Activated CD8-positive, alpha-beta memory T cell treated with anti-CD3 and anti-CD28 coated beads, Interleukin-2, amount 50 U/mL, for 24 hours (primary cell): ENCODE results near the gene KCNIP3.
A peak's percentile ranks its signal among the peaks of the same experiment; 100 is the strongest.
"Not testable (repeated sequence)": the region's sequence is repeated elsewhere in the genome, so short reads cannot be mapped to it uniquely, and the experiment has no call there.

ENCODE experiments used
- DNase-seq: peaks from one replicate; pipeline ENCODE4 v3.0.0-alpha.2; 2020; ENCODE audit errors: extremely low read depth

Gene KCNIP3

DNA sequence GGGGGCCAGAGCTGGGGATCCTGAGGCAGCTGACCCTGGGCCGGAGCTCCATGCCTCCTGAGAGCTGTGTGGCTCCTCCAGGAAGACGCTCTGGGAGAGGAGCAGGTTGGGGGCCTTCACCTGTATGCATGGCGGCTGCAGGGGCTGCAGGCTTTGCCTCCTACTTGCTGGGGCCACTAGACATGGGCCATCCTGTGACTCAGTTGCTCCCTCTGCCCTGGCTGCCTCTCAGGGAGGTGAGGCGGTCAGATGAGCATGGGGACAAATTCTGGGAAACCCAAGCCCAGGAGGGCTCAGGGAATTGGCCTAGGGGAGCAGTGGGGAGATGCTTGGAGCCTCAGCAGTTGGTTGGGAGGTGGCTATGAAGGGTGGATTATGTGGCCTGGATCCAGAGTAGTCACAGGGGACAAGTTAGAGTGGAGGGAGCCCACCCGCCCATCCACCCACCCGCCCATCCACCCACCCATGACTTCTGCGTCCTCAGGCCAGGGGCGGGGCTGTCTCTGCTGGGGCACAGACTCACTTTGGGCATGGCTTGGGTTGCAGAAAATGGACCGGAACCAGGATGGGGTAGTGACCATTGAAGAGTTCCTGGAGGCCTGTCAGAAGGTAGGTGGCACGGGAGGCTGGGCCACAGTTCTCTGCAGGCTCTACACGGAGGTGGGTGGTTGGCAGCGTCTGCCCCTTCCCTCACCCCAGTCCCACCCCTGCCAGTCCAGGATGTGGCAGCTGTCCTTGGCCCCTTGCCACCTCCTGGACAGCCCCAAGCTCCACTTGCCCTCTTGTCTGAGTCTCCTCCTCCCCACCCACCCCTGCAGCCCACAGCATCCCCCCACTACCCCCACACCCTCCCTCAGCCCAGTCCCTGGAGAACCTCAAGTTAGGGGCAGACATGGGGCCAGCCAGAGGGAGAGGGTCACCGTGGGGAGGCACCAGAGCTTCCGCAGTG lies 85.8 kb downstream of the KCNIP3 start:
- no peak for DNase-seq

DNA sequence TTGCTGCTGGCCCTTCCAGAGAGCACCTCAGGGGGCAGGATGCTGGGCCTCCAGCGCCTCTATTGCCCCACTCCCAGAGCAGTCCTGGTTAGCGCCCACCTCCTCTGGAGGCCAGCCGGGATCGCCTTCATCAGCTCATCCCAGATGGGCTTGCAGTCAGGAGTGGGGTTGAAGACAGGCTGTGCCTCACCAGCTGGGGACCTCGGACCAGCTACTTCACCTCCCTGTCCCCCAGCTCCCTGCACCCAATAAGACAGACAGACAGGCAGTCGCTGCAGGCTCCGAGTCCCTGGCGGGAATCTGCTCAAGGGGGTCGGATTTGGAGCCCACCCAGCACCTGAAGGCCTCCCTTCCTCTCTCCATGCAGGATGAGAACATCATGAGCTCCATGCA lies 86.5 kb downstream of the KCNIP3 start:
- no peak for DNase-seq

DNA sequence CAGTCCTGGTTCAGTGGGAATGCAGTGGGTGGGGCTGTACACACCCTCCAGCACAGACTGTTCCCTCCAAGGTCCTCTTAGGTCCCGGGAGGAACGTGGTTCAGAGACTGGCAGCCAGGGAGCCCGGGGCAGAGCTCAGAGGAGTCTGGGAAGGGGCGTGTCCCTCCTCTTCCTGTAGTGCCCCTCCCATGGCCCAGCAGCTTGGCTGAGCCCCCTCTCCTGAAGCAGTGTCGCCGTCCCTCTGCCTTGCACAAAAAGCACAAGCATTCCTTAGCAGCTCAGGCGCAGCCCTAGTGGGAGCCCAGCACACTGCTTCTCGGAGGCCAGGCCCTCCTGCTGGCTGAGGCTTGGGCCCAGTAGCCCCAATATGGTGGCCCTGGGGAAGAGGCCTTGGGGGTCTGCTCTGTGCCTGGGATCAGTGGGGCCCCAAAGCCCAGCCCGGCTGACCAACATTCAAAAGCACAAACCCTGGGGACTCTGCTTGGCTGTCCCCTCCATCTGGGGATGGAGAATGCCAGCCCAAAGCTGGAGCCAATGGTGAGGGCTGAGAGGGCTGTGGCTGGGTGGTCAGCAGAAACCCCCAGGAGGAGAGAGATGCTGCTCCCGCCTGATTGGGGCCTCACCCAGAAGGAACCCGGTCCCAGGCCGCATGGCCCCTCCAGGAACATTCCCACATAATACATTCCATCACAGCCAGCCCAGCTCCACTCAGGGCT lies 87.9 kb downstream of the KCNIP3 start:
- no peak for DNase-seq

DNA sequence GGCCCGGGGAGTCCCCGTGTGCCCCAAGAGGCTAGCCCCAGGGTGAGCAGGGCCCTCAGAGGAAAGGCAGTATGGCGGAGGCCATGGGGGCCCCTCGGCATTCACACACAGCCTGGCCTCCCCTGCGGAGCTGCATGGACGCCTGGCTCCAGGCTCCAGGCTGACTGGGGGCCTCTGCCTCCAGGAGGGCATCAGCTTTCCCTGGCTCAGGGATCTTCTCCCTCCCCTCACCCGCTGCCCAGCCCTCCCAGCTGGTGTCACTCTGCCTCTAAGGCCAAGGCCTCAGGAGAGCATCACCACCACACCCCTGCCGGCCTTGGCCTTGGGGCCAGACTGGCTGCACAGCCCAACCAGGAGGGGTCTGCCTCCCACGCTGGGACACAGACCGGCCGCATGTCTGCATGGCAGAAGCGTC lies 88.4 kb downstream of the KCNIP3 start:
- DNase-seq, result no peak

DNA sequence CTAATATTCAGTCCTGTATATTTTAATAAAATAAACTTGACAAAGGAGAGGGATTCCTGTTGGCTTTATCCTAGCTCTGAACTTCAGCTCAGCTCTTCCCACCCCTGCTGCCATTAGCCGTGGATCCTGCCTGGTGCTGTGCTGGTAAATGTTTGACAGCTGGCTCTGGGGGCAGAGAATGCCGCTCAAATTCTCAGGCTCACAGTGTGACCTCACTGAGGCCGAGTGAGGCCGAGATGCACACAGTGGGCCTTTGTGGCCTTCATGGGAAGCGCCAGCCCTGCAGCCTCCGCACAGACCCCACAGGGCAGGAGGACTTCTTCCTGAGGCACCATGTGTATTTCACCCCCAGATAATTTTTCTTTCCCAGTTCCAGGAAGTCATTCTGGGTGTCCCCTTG lies 88.9 kb downstream of the KCNIP3 start:
- DNase-seq, result no peak

DNA sequence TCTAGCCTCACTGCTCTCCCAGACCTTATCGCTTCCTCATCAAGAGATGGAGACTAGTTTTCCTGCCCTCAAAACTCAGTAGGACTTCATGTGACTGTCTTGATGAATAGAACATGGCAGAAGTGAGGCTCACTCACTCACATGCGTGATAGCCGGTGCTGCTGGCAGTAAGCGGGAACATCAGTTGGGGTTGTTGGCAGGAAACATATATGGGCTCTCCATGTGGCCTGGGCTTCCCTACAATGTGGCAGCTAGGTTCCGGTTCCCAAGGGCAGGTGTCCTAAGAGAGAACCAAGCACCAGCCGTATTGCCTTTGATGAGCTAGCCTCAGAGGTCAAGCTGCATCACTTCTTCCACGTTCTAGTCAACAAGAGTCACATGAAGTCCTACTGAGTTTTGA lies 90.2 kb downstream of the KCNIP3 start:
- DNase-seq, result no peak

DNA sequence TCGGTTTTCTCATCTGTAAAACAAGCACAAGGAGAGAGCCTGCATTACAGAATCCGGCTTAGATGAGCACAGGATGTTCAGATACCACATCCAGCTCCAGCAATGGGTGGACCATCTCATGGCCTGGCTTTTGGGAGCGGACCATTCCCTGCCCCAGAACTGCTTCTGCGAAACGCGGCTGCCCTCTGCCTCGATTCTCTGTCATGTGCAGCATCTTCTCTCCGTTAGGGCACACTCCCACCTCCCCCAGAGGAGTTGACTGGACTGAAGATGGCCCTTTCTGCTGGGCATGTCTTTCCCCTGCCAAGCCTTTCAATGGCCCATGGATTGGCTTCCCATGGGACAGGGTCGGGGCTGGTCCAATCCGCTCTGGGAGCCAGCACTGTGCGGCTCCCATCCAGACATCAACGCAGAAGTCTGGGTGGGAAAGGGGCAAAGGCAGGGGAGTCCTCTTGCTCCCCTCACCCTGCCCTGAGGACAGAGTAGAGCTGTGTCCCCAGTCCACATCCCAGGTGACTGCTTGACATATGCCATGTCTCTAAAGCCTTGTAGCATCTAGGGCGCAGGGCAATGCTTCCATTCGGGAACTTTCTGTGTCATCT lies 91.0 kb downstream of the KCNIP3 start:
- DNase-seq, result no peak

DNA sequence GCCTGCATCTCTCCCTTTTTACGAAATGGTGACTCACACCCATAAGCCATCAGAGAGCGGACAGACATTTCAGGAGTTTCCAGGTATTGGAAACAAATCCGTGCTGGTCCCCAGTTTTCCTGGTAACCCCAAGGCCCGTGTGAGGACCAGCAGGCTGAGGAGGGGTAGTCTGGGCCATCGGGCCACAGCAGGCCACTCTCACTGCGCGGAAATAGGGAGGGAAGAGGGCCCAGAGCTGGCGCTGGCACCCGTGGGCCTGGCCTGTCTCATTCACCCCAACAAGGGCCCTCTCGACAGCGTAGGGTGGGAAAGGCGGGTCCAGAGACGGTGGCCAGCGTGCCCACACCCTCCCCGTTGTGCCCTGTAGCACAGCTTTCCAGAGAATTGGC lies 91.7 kb downstream of the KCNIP3 start:
- no peak for DNase-seq

DNA sequence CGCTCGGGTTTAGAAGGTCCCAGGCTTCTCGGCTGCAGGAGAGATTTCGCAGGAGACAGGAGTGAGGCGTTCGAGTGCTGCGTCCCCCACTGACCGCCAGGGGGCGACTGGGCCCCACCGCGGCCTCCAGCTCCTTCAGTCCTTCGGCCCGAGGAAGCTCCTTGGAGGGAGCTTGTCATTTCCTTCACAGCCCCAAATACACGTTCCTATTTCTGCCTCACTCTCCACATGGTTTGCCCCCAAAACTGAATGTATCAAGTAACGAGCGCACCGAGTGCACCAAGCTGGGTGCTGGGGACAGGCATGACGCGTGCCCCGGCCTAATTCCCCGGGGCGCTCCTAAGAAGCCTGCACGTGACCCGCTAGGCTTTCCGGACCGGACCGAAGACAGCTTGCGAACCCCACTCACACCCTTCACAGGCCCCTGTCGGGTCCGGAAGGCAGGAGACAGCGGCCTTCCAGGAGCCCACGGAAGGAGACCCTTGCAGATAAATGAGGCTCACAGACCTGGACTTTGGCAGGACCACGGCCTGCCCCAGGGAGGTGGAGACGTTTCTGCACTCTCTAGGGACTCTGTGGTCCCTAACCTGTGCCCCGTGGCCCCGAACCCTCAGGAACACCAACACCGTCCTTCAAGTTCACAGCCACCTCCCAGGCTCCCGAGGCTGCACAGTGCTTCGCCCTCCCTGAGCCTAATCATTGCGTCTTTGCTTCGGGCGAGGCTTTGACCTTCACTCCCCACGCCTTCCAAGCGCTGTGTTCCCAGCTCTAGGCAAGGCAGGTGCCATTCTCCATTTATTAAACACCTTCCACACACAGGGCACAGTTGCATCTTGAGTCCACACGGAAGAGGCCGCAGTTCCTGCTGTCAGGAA lies 92.3 kb downstream of the KCNIP3 start:
- no peak for DNase-seq

DNA sequence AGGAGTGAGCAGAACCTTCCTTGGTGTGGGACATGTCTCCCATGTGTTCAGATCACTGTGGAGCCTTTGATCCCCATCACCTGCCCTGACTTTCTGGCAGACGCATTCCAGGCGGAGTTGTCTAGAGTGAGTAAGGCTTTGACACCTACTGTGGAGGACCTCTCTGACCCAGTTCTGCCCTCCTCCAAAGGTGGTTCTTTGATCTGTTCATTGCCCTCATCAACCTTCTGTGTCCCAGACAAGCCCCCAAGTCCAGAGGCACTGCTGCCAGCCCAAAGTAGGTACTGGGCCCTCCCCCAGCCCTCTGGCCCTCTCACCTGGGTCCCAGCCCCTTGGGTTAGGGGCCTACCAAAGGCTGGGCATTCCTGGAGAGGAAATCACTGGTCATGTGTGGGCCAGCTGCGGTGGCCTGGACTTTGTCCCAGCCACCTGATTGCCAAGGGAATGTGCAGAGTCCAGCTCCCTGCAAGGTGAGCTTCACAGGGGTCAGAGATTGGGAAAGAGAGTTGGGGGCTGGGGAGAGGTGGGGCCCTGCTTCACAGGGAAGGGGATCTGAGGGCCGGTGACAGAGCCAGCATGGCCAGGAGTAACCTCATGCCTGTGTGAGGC lies 93.2 kb downstream of the KCNIP3 start:
- DNase-seq, result no peak

DNA sequence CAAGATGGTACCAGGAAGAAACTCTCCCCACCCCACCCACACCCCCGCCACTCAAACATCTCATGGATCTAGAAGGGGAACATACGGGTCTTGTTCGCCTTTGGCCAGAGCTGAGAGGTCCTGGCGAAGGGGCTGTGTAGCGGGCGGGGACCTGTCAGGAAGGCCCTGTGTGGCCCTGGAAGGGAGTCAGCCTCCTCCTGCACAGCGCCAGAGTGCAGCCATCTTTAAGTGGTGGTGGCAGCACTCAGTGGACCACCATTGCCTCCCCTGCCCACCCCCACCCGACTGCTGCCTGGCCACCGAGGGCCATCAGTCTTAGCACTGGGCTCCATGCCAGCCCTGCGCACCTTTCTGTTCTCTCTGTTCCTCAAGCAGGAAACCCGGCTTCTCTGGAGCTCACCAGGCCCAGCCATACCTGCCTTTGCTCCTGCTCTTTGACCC lies 93.8 kb downstream of the KCNIP3 start:
- no peak for DNase-seq

DNA sequence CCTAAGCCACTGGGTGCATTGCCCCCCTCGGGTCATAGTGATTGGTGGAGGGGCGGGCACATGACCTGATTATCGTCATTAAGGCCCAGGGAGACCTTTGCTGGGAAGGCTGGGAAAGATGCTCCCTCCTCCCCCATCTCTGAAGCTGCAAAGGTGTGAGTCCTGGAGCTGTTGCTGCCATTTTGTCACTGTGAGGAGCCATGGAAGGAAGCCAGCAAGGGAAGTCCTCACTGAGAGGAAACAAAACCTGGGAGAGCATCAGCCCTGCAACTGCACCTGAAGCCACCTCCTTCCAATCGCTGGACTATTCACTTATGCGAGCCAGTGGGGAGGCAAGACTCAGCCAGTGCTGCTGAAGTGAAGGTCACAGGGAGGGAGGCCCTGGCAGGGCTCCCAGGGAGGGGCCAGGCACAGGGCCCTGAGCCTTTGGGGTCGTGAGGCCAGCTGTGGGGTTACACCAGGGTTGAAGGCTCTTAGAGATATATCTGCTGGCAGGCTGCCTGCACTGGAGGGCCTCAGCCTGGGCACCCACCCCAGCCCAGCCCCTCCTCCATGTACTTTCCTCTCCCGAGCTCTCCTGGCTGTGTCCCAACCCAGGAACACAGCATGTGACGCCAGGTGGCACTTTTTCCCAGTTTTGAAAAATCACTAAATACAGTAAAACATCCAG lies 94.6 kb downstream of the KCNIP3 start:
- DNase-seq, result no peak

DNA sequence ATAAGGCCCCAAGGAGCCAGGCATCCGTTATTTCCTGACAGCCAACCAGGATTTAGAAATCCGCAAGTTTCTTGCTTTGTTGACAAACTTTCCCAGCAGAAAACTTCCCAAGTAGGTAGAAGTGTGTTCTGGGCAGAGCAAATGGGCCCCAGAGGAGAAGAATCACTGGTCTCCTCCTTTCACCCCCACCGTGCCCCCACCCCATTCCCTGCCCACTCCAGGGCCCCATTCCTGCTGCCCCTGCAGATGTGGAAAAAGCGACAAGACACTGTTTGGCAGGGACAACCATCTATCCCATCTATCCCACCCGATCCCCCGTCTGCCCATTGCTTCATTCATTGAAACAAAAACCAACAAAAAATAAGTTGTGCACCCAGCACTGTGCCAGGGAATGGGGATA lies 95.2 kb downstream of the KCNIP3 start:
- no peak for DNase-seq

DNA sequence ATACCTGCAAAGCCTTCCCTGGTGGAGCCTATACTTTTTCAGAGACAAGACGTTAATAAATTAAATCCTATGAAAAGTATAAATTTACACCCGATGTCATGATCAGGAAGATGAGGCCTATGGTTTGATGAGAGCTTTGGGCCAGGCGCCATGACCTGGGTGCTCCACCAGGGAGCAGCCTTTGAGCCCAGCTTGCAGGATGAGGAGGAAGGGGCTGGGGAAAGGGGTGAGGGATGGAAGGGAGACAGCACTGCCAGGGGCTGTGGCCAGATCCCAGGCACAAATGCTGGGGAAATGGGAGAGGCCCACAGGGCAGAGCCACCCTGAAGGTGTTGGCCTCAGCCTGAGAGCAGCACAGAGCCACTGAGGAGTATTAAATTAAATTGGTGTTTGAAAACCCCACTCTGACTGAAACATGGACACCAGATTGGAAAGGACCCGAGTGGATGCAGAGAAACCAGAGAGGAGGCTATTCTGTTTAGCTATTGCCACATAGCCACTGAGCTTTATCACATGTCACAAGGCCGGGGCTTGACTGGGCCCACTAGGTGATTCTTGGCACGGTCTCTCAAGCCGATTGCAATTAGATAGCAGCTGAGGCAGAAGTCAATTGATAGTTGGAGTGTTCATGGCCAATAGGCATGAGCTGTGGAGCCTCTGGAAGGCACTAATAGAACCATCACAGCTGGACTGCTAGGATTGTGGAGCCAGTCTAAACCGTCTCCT lies 95.7 kb downstream of the KCNIP3 start:
- no peak for DNase-seq

DNA sequence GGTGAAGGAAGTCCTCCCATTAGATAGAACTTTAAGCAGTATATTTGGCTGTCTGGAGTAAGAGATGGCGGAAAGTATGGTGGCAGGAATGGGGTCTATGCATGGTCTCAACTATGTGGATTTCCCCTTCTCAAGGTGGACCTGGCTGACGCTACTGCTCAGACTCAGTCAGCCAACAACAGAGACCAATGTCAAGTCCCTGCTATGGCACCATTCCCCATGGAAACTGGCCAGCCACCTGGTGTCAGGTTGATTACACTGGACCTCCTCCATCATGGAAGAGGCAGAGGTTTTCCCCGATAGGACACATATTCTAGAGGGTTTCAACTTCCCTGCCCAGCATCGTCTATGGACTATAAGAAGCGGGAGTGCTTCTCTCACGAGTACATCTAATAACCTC lies 96.8 kb downstream of the KCNIP3 start:
- DNase-seq, result no peak

DNA sequence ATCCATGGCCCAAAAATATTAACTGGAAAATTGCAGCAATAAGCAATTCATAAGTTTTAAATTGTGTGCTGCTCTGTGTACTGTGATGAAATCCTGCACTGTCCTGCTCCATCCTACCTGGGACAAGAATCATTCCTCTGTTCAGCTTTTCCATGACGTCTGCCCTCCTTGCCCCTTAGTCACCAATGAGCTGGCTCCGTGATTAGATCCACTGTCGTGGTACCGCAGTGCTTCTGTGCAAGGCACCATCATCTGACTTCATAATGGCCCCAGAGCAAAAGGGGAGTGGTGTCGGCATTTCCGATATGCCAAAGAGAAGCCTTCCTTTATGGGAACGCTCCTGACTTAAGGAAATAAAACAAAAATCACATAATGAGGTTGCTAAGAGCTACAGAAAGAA lies 101.9 kb downstream of the KCNIP3 start:
- no peak for DNase-seq

DNA sequence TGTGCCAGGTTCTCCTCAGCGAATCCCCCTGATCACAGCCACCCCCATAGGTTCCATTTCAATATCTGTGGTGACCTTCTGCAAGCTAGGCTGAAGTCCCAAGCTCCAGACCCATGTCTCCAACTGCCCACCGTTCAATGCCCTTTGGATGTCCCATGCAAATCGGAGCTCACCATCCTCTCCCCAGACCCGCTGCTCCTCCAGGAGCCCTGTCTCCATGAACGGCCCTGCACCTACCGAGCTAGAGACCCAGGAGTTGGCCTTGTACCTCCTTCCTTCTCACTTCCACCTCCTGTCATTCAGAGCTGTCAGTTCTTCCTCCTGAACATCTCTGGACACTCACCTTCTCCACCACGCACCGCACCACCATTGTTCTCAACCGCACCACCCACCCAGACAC lies 104.3 kb downstream of the KCNIP3 start:
- no peak for DNase-seq

DNA sequence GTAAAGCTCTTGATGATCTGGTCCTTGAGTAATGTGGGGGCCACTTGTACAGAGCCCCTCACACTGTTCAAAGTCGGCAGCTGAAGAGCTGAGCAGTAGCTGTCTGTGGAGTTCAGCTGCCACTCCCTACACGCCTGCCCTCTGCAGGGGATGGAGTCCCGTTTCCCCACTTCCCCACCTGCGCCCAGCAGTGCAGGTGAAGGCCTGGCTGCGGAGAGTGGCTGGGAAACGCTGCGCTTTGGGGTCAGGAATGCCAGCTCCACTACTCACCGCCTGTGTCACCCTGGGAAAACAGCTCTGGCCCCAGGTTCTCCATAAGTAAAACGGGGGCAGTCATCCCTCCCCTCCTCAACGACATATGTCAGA lies 104.8 kb downstream of the KCNIP3 start:
- not testable (repeated sequence) for DNase-seq

DNA sequence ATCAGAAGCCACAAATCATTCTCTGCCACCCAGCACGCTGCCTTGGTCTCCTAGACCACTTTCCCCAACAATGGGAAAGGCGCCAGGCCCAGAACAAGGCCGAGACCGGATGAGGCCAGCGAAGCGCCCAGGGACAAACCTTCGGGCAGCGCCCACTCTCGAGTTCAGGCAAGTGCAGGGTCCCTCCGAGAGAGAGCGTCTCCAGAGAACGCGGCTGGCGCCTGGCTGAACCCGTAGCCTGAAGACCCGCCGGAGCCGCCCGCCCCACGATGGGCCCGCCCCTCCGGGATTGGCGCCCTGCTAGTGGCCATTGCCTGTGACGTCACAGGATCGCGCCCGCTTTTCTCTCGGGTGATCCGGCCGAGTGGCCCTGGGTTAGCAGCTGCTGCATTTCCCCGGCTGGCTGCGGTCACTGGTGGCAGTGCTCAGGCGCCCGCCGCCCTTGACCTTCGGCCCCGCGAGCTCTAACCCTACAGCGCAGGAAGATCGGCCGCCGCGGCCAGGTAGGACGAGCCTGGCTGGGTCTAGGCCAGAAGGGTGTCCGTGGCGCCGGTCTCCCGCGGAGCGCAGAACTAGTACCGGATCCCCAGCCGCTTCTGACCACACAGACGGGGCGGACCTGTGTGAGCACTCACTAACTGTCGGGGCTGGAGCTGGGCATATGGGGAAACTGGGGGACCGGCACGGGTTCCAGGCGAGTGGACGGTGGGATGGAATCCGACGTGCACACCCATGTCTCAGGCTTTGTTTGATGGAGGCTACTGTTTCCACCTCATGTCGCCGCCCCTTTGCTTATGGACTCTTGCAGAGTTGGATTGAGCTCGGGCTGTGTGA lies 105.4 kb downstream of the KCNIP3 start, which contains the start of gene FAHD2A:
Gene FAHD2A (plus strand): TSS at position 339 of the 834 bp plus-strand sequence. CDS start 2,851 bp downstream, outside the sequence.
- DNase-seq, result peak; percentile 87
